Neural crest cell (in vitro differentiated cells): ENCODE results near the gene GSTCD. TPM values are rescaled to one million over a fixed set of nuclear protein-coding genes. Genes with fewer than 3 reads are reported as not detected.

Experiments
- total RNA-seq: library from RNA; stranded (reverse); gene quantifications from 2 replicates; pipeline ENCODE4 v1.2.1, GENCODE V29; 2021

The GSTCD gene
- total RNA-seq, 1 donor from 2014 or later, result 30.6 TPM

Other genes with a start within 250 kb of the GSTCD start
- gene PPA2, start 234.7 kb upstream of the GSTCD start, total RNA-seq, result 81.0 and 82.7 TPM in 2 replicates
- gene ARHGEF38, start 156.2 kb upstream of the GSTCD start, total RNA-seq, result not detected in 2 replicates
- gene INTS12, start 95 bp upstream of the GSTCD start, total RNA-seq, result 19.9 and 21.2 TPM in 2 replicates
- not detected in 2 replicates for gene NPNT, start 186.7 kb downstream of the GSTCD start, total RNA-seq